ENCODE data around the gene ANKRD45.

DNA sequence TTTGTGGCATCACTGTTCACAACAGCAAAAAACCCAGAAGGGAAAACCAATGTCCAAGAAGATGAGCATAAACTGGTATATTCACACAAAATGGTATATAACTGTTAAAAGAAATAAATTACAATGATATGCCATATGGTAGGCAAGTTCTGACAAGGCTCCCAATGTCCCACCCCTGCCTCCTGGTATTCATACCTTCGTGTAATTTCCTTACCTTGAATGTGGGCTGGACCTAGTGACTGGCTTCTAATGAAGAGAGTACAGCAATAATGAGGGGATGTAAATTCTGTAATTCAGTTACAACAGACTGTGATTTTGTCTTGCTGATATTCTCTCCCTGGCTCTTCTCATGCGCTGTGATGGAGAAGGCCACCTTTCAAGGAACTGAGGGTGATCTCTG lies 9.3 kb downstream of the ANKRD45 start:
- TF ChIP-seq, protein P1, sequence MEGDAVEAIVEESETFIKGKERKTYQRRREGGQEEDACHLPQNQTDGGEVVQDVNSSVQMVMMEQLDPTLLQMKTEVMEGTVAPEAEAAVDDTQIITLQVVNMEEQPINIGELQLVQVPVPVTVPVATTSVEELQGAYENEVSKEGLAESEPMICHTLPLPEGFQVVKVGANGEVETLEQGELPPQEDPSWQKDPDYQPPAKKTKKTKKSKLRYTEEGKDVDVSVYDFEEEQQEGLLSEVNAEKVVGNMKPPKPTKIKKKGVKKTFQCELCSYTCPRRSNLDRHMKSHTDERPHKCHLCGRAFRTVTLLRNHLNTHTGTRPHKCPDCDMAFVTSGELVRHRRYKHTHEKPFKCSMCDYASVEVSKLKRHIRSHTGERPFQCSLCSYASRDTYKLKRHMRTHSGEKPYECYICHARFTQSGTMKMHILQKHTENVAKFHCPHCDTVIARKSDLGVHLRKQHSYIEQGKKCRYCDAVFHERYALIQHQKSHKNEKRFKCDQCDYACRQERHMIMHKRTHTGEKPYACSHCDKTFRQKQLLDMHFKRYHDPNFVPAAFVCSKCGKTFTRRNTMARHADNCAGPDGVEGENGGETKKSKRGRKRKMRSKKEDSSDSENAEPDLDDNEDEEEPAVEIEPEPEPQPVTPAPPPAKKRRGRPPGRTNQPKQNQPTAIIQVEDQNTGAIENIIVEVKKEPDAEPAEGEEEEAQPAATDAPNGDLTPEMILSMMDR (conservative IDR thresholded peaks at IDR 0.05; ENCODE audit: low read depth, low read length): no peak
- no peak for TF ChIP-seq EZH2 (IDR thresholded peaks at IDR 0.05; ENCODE audit: borderline replicate concordance, low read depth, low read length, poor library complexity, severe bottlenecking)

All from A673 (cell line).